K562 (cell line): ENCODE data around the gene KMT2A.

Experiments used
- CREB1 ChIP-seq, 2 experiments: sonication (generic) in 1 of 2; formaldehyde crosslinking in 1 of 2; IDR thresholded peaks; 2 replicates each; pipeline versions ENCODE4 v1.6.1 to v1.8.0; 2012 to 2022; ENCODE audit warnings: inconsistent platforms in 1 of 2, mild to moderate bottlenecking in 1 of 2, missing genetic modification reagents in 1 of 2, moderate library complexity in 1 of 2
- CTCF ChIP-seq, 3 experiments: IDR thresholded peaks in 2 of 3; conservative IDR thresholded peaks in 1 of 3; 2 replicates each; pipeline ENCODE4 v1.5.1; 2011 to 2012; ENCODE audit warnings: low read length in 3 of 3, mild to moderate bottlenecking in 3 of 3, control low read depth in 2 of 3, improper control_type of control experiment in 1 of 3, inconsistent platforms in 1 of 3, low read depth in 1 of 3, mixed read lengths in 1 of 3, moderate library complexity in 1 of 3; ENCODE audit not compliant: insufficient read depth in 2 of 3
- E2F6 ChIP-seq, 2 experiments: IDR thresholded peaks; 2 replicates each; pipeline ENCODE4 v1.6.1; 2011; ENCODE audit warnings: borderline replicate concordance in 1 of 2, control low read depth in 1 of 2, low read depth in 1 of 2, low read length in 1 of 2, mild to moderate bottlenecking in 1 of 2, mixed read lengths in 1 of 2, moderate library complexity in 1 of 2; ENCODE audit not compliant: insufficient read depth in 1 of 2, insufficient read length in 1 of 2, poor library complexity in 1 of 2, severe bottlenecking in 1 of 2; ENCODE audit errors: extremely low read depth in 1 of 2
- ESRRA ChIP-seq: fragments of 450-650 bp; IDR thresholded peaks from 2 replicates; pipeline ENCODE4 v1.6.1; 2014; ENCODE audit warnings: low read depth, mild to moderate bottlenecking, moderate library complexity, borderline replicate concordance
- FOS ChIP-seq: IDR thresholded peaks from 3 replicates; pipeline ENCODE4 v1.6.1; 2011; ENCODE audit not compliant: insufficient read length; ENCODE audit errors: extremely low read depth
- MAFK ChIP-seq: IDR thresholded peaks from 2 replicates; pipeline ENCODE4 v1.6.1; 2011; ENCODE audit warnings: low read length, improper control_type of control experiment
- TAF1 ChIP-seq: IDR thresholded peaks from 2 replicates; pipeline ENCODE4 v1.6.1; 2011; ENCODE audit warnings: mild to moderate bottlenecking, low read length, moderate library complexity; ENCODE audit not compliant: insufficient read depth, control insufficient read depth, severe bottlenecking; ENCODE audit errors: extremely low read depth
- ZNF133 ChIP-seq: fragments of 250-450 bp; sonication (Bioruptor Pico); IDR thresholded peaks from 2 replicates; pipeline ENCODE4 v1.4.0; 2020; ENCODE audit warnings: mild to moderate bottlenecking

- no peak for TF ChIP-seq ZNF133
- no peak for TF ChIP-seq E2F6 (IDR thresholded peaks at IDR 0.05; ENCODE audit: borderline replicate concordance in 1 of 2, extremely low read depth in 1 of 2, insufficient read depth in 1 of 2, insufficient read length in 1 of 2, low read depth in 1 of 2, low read length in 1 of 2, poor library complexity in 1 of 2, severe bottlenecking in 1 of 2)
- no peak for TF ChIP-seq CREB1 (IDR thresholded peaks at IDR 0.05)
- TF ChIP-seq CREB1 (CRISPR knock-in tag; IDR thresholded peaks at IDR 0.05), result no peak
- no peak for TF ChIP-seq ESRRA
- TF ChIP-seq CTCF (IDR thresholded peaks at IDR 0.05 in 2 of 3, conservative IDR thresholded peaks at IDR 0.05 in 1 of 3; ENCODE audit: insufficient read depth in 2 of 3, low read depth in 1 of 3, low read length in 3 of 3), result no peak
- no peak for TF ChIP-seq MAFK
- TF ChIP-seq TAF1, result no peak
- TF ChIP-seq FOS, result no peak
Measured at GRCh38 chr11:118411530-118411929, 24.8 kb upstream of the KMT2A start.
